GM12873 (cell line): Measurements from ENCODE around the gene MAP3K3.

Experiments
- CTCF ChIP-seq: IDR thresholded peaks from 2 replicates; pipeline ENCODE4 v1.5.1; 2012; ENCODE audit warnings: low read depth, mild to moderate bottlenecking, moderate library complexity, low read length, control low read depth; ENCODE audit not compliant: insufficient read depth; ENCODE audit errors: missing control alignments

Gene MAP3K3

GRCh38 chr17:63589646-63590045 is 32.6 kb upstream of the MAP3K3 start:
- TF ChIP-seq CTCF = no peak

- no peak for TF ChIP-seq CTCF
These were observed 29.4 kb upstream of the MAP3K3 start for GRCh38 chr17:63592797-63593196.

GRCh38 chr17:63595132-63595531 is 27.1 kb upstream of the MAP3K3 start:
- TF ChIP-seq CTCF = no peak

GRCh38 chr17:63596856-63597586 is 25.2 kb upstream of the MAP3K3 start:
- TF ChIP-seq CTCF = no peak

- TF ChIP-seq CTCF = no peak
These were observed 23.9 kb upstream of the MAP3K3 start for GRCh38 chr17:63598281-63598680.

GRCh38 chr17:63600569-63601438 is 21.4 kb upstream of the MAP3K3 start, which contains the start of gene TACO1:
TACO1 (plus strand) TSS chr17:63600895; CDS start chr17:63601084, 189 bp downstream.
- no peak for TF ChIP-seq CTCF
